Activated T-cell treated with anti-CD3 and anti-CD28 coated beads, Interleukin-2, amount 50 U/mL, for 4 hours (primary cell): Measurements from ENCODE around the gene MRPL39. TPM values are rescaled to one million over a fixed set of nuclear protein-coding genes. Genes with fewer than 3 reads are reported as not detected.

ENCODE experiments used
- ATAC-seq, 2 donors: fragments of 200-7000 bp; cut with Tn5 transposase; one replicate each; pipeline ENCODE4 v1.10.0; 2021
- DNase-seq: peaks from one replicate; pipeline ENCODE4 v3.0.0-alpha.2; 2020
- H3K27me3 Mint-ChIP-seq: one replicate; pipeline ENCODE4 v1.8.0; 2021; ENCODE audit warnings: low read depth, mixed read lengths
- H3K36me3 Mint-ChIP-seq: one replicate; pipeline ENCODE4 v1.8.0; 2022; ENCODE audit warnings: mixed read lengths; ENCODE audit not compliant: insufficient read depth
- H3K4me1 Mint-ChIP-seq: one replicate; pipeline ENCODE4 v1.8.0; 2021; ENCODE audit warnings: low read depth, mixed read lengths
- H3K4me3 Mint-ChIP-seq: one replicate; pipeline ENCODE4 v1.8.0; 2021; ENCODE audit warnings: mild to moderate bottlenecking, moderate library complexity, mixed read lengths
- H3K9me3 Mint-ChIP-seq: one replicate; pipeline ENCODE4 v1.8.0; 2021; ENCODE audit warnings: mixed read lengths
- total RNA-seq, 3 donors: library from RNA; stranded (reverse); gene quantifications; one replicate each; pipeline ENCODE4 v1.2.1, GENCODE V29; 2021

The MRPL39 gene
- total RNA-seq, 3 donors from 2014 or later: 75.2 to 80.0 (median 75.6) TPM

DNA sequence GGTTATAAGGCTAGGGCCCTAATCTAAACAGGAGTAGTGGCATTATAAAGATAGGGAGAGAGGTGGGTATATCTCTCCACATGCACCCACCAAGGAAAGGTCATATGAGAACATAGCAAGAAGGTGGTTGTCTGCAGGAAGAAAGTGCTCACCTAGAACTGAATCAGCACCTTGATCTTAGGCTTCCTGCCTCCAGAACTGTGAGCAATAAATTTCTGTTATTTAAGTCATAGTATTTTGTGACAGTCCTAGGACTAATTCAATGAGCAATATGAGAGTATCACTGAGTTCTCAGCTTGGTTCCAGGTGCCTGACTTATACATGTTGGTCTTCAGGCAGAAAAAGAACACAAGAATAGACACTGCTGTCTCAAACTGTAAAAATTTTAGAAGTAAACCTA lies 51.8 kb downstream of the MRPL39 start:
- no peaks in the 10 kb centered on the region for H3K36me3 Mint-ChIP-seq
- H3K9me3 Mint-ChIP-seq: peaks cover 3% of the 10 kb centered on the region
- H3K4me3 Mint-ChIP-seq: peak overlapping the region; percentile 55
- peak; percentile 46 to 63 for ATAC-seq
- H3K4me1 Mint-ChIP-seq: peaks cover 49% of the 10 kb centered on the region
- no peak for DNase-seq
- no peaks in the 10 kb centered on the region for H3K27me3 Mint-ChIP-seq

DNA sequence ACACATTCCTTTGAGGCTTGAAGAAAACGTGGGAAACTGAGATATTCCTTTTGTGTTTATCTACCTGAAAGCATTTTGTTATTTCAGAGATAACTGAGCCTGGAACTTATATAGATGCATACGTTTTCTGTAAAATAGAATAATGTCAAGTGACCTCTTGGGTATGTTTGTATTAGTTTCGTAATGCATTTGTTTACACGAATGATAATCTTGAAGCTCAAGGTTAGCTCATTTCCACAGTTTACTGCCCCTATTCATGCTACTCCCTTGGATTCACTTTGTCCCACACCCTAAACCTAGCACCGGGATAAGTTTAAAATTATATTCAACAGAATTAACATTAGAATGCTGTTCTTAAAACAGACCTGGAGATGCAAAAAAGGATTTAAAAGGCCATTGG lies 54.4 kb downstream of the MRPL39 start:
- Mint-ChIP-seq H3K36me3 (no peaks in the 10 kb centered on the region), H3K4me3 (no peak overlapping the region), H3K4me1 (peaks cover 35% of the 10 kb centered on the region), H3K9me3 (peaks cover 3% of the 10 kb centered on the region), H3K27me3 (no peaks in the 10 kb centered on the region)
- DNase-seq (no peak), ATAC-seq (no peak)

DNA sequence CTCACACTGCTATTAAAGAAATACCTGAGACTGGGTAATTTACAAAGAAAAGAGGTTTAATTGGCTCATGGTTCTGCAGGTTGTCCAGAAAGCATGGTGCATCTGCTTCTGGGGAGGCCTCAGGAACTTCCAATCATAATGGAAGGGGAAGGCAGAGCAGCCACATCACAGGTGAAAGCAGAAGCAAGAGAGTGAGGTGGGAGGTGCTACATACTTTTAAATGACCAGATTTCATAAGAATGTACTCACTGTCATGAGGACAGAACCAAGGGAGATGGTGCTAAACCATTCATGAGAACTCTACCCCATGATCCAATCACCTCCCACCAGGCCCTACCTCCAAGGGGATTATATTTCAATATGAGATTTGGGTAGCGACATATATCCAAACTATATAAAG lies 55.7 kb downstream of the MRPL39 start:
- no peak for DNase-seq
- ATAC-seq: no peak
- H3K27me3 Mint-ChIP-seq: no peaks in the 10 kb centered on the region
- H3K9me3 Mint-ChIP-seq: peaks cover 3% of the 10 kb centered on the region
- no peaks in the 10 kb centered on the region for H3K36me3 Mint-ChIP-seq
- H3K4me3 Mint-ChIP-seq: no peak overlapping the region
- H3K4me1 Mint-ChIP-seq: peaks cover 24% of the 10 kb centered on the region

DNA sequence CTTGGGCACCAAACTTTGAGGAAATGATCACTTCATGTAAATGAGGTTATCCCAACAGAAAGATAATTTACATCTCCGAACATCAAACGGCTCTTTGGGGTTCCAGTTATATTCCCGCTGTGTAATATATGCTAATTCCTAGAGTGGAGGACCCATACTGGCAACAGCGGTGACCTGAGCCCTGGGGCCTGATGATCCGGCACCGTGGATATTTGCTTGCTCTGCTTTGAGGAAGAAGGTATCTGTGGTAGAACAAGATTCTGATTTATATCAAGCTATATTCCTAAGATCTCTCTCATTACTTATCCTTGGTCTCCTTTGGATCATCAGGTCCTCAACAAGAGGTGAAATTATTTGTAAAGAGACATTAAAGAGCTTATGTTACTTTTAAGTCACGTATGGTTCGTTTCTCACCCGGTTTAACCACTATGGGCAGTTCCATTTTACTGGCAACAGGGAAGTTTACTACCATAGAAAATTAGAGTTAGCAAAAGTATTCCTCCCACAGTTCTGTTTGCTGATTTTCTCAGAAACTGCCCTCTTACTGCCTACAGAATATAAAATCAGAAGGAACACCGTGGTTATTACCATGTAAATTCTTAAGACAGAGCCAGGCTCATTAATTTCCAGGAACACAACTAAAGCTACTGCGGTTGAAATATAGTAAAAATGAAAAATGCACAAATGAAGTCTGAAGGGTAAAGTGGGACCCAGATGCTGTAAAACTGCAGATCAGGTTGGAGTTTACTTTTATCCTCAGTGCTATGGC lies 56.7 kb downstream of the MRPL39 start:
- H3K36me3 Mint-ChIP-seq: no peaks in the 10 kb centered on the region
- H3K27me3 Mint-ChIP-seq: no peaks in the 10 kb centered on the region
- ATAC-seq: no peak
- H3K4me1 Mint-ChIP-seq: peaks cover 15% of the 10 kb centered on the region
- peak overlapping the region; percentile 35 for H3K4me3 Mint-ChIP-seq
- DNase-seq: no peak
- H3K9me3 Mint-ChIP-seq: peaks cover 3% of the 10 kb centered on the region

DNA sequence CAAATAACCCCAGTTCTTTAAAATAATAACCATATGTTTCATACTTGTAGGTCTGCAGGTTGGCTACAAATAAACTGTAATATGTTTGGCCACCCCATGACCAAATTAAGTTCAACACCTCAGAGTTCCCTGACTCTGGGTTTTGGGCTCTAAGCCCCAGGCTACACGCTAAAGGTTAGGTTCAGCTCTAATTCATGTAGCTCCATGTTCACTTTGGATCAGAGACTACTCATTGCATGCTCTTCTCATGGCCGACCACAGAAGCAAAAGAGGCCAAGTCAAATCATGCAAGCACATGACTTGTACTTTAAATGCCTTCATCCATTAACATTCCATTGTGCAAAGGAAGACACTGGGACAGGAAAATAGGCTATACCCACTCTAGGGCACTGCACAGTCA lies 66.2 kb downstream of the MRPL39 start:
- H3K9me3 Mint-ChIP-seq: peaks cover 19% of the 10 kb centered on the region
- no peaks in the 10 kb centered on the region for H3K36me3 Mint-ChIP-seq
- no peaks in the 10 kb centered on the region for H3K27me3 Mint-ChIP-seq
- peak; percentile 18 to 27 for ATAC-seq
- DNase-seq: no peak
- H3K4me3 Mint-ChIP-seq: no peak overlapping the region
- no peaks in the 10 kb centered on the region for H3K4me1 Mint-ChIP-seq

DNA sequence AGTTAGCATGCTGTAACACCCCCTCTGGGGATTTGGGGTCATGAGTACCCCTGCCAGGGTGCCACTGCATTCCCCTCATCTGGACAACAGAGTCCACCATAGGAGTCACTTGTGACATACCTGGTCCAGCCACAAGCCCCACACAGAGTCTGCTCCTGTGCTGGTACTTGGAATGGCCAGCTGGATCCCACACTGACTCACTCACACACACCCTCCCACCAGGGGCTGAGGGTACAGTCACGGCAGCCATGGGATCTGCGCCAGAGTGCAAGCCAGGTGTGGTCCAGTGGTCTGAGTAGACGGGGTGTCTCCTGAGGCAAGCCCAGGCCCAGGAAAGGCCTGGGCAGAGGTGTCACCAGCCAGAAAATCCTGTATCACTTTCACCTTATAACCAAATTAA lies 67.7 kb downstream of the MRPL39 start:
- no peak overlapping the region for H3K4me3 Mint-ChIP-seq
- peaks cover 19% of the 10 kb centered on the region for H3K9me3 Mint-ChIP-seq
- no peaks in the 10 kb centered on the region for H3K4me1 Mint-ChIP-seq
- H3K27me3 Mint-ChIP-seq: no peaks in the 10 kb centered on the region
- no peak for DNase-seq
- ATAC-seq: no peak
- no peaks in the 10 kb centered on the region for H3K36me3 Mint-ChIP-seq

DNA sequence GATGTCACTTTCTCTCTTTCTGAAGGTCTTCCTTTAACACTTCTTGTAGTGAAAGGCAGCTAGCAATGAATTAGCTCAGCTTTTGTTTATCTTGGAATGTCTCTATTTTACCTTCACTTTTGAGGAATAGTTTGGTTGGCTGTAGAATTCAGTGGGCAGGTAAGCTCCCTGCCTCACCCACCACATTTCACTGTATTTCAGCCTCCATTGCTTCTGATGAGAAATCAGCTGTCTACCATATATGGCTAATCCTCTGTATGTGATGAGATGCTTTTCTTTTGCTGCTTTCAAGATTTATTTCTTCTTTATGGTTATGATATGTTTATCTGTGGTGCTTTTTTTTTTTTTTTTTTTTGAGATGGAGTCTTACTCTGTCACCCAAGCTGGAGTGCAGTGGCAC lies 70.1 kb downstream of the MRPL39 start:
- Mint-ChIP-seq H3K9me3 (peaks cover 19% of the 10 kb centered on the region), H3K4me1 (no peaks in the 10 kb centered on the region), H3K4me3 (no peak overlapping the region), H3K27me3 (no peaks in the 10 kb centered on the region), H3K36me3 (no peaks in the 10 kb centered on the region)
- no peak for ATAC-seq
- DNase-seq: no peak

DNA sequence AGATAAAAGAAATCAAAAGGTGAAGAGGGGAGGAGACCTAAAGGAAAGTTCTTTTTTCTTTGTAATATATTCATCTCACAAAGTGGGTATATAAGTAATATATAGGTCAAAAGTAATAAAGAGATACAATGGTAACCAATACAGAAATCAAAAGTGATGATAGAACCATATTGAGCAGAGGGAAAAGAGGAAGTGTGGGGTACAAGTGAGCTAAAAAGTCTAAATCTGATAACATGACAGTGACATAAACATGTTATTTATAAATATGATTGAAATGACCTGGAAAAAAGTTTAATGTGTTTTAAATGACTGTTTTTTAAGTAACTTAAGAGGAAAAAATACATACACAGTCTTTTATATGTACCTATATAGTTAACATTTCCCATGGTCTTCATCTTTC lies 70.5 kb downstream of the MRPL39 start:
- H3K27me3 Mint-ChIP-seq: no peaks in the 10 kb centered on the region
- no peaks in the 10 kb centered on the region for H3K36me3 Mint-ChIP-seq
- H3K9me3 Mint-ChIP-seq: peaks cover 19% of the 10 kb centered on the region
- DNase-seq: no peak
- H3K4me1 Mint-ChIP-seq: no peaks in the 10 kb centered on the region
- H3K4me3 Mint-ChIP-seq: no peak overlapping the region
- no peak for ATAC-seq

DNA sequence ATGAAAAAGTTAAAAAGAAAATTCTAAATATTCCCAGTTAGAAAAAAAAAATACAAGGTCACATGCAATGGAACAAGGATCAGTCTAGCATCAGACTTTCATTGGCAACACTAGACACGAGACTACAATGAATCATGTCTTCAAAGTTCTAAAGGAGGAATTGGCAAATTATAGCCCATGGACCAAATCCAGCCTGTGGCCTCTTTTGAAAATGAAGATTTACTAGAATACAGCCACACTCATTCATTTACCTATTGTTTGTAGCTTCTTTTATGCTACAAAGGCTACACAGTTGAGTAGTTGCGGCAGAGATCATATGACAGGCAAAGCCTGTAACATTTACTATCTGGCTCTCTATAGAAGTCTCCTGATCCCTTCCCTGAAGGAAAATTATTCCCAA lies 71.4 kb downstream of the MRPL39 start:
- no peaks in the 10 kb centered on the region for H3K4me1 Mint-ChIP-seq
- peaks cover 19% of the 10 kb centered on the region for H3K9me3 Mint-ChIP-seq
- no peaks in the 10 kb centered on the region for H3K36me3 Mint-ChIP-seq
- DNase-seq (no peak), ATAC-seq (no peak)
- H3K4me3 Mint-ChIP-seq: no peak overlapping the region
- H3K27me3 Mint-ChIP-seq: no peaks in the 10 kb centered on the region

Other genes with a start within 250 kb of the MRPL39 start
- under 1 TPM; 0.13 to 0.46 (median 0.29) TPM for gene JAM2, start 31.8 kb upstream of the MRPL39 start, total RNA-seq
- 100 to 1,000 TPM; 174 to 180 (median 179) TPM for gene ATP5PF, start 127.4 kb upstream of the MRPL39 start, total RNA-seq
- gene GABPA, start 127.5 kb upstream of the MRPL39 start, total RNA-seq: 10 to 100 TPM; 24.5 to 26.8 (median 25.8) TPM